ENCODE results near the gene TMEM121. TPM values are rescaled to one million over a fixed set of nuclear protein-coding genes. Genes with fewer than 3 reads are reported as not detected.

The TMEM121 gene
- total and polyA plus RNA-seq, 2 of the 4 experiments (the other 2 are of a cell fraction) = 2.7 to 6.3 TPM

GRCh38 chr14:105554022-105554421 is 27.6 kb downstream of the TMEM121 start:
- H3K4me2 ChIP-seq (ENCODE audit: low read depth, low read length) = no peak overlapping the region
- no peak overlapping the region for H3K4ac ChIP-seq (ENCODE audit: low read depth, low read length)
- H3K4me1 ChIP-seq (ENCODE audit: control insufficient read depth, insufficient read depth, low read length) = no peaks in the 10 kb centered on the region
- ATAC-seq (ENCODE audit: low read depth) (no peak), DNase-seq (no peak)
- POLR2A ChIA-PET (ENCODE audit: unreplicated experiment) = no interaction called here
- H3K9me3 ChIP-seq (ENCODE audit: control insufficient read depth, insufficient read depth, low read length) = no peaks in the 10 kb centered on the region
- H3K36me3 ChIP-seq (ENCODE audit: control insufficient read depth, insufficient read depth, low read length) = no peaks in the 10 kb centered on the region
- H4K20me1 ChIP-seq (ENCODE audit: insufficient read depth, low read length) = no peaks in the 10 kb centered on the region
- H2AFZ ChIP-seq (replicated peaks; ENCODE audit: low read length, poor library complexity) = no peak overlapping the region
- no peak overlapping the region for H3K4me3 ChIP-seq (ENCODE audit: insufficient read depth, low read depth, low read length)
- no peaks in the 10 kb centered on the region for H3K9me1 ChIP-seq (ENCODE audit: insufficient read depth, low read length)
- in situ Hi-C loops (cut with MboI; ENCODE audit: low sequenced_read_pairs) = no loop called here
- dilution Hi-C loops (cut with HindIII; ENCODE audit: low sequenced_read_pairs, unreplicated experiment) = no loop called here
- H2AK5ac ChIP-seq (ENCODE audit: low read depth, low read length) = no peak overlapping the region
- no peak overlapping the region for H2BK15ac ChIP-seq (ENCODE audit: low read depth, low read length)
- no peaks in the 10 kb centered on the region for H3K27me3 ChIP-seq (ENCODE audit: control insufficient read depth, insufficient read depth, low read length)
- no TSS peak for BruUV-seq (replicated peaks)
- no peak overlapping the region for H4K8ac ChIP-seq (ENCODE audit: low read depth in 2 of 2, low read length in 2 of 2)
- H3K14ac ChIP-seq (replicated peaks; ENCODE audit: low read depth, low read length) = no peak overlapping the region
- no peak overlapping the region for H2BK5ac ChIP-seq (ENCODE audit: low read depth, low read length, poor library complexity, severe bottlenecking)
- TF ChIP-seq MAFK (IDR thresholded peaks at IDR 0.05; ENCODE audit: low read depth, low read length) = no peak
- no peak for TF ChIP-seq RAD21 (IDR thresholded peaks at IDR 0.05; ENCODE audit: low read length)
- no peak for TF ChIP-seq POLR2A (IDR thresholded peaks at IDR 0.05; ENCODE audit: low read depth, low read length)
- TF ChIP-seq FOS (IDR thresholded peaks at IDR 0.05; ENCODE audit: low read depth, low read length) = no peak
- no peak for TF ChIP-seq CHD1 (IDR thresholded peaks at IDR 0.05; ENCODE audit: low read depth, low read length)
- TF ChIP-seq SMC3 (IDR thresholded peaks at IDR 0.05; ENCODE audit: low read depth, low read length) = no peak
- TF ChIP-seq MXI1 (IDR thresholded peaks at IDR 0.05; ENCODE audit: borderline replicate concordance, low read depth, low read length) = no peak
- no peak for TF ChIP-seq RCOR1 (IDR thresholded peaks at IDR 0.05; ENCODE audit: insufficient replicate concordance, low read length)
- TF ChIP-seq CEBPB (IDR thresholded peaks at IDR 0.05; ENCODE audit: low read depth, low read length) = no peak
- TF ChIP-seq NFE2L2 (IDR thresholded peaks at IDR 0.05; ENCODE audit: low read depth, low read length) = no peak
- no peak for TF ChIP-seq ELK1 (IDR thresholded peaks at IDR 0.05; ENCODE audit: borderline replicate concordance, low read depth, low read length)
- TF ChIP-seq CTCF (conservative IDR thresholded peaks at IDR 0.05; ENCODE audit: low read depth, low read length) = no peak
- TF ChIP-seq RFX5 (IDR thresholded peaks at IDR 0.05; ENCODE audit: low read depth, low read length) = no peak
- no peak for TF ChIP-seq MAZ (IDR thresholded peaks at IDR 0.05; ENCODE audit: borderline replicate concordance, low read depth, low read length)
- no peak overlapping the region for H4K91ac ChIP-seq (ENCODE audit: insufficient read depth, low read depth, low read length)
- H3K23ac ChIP-seq (ENCODE audit: low read depth, low read length) = no peak overlapping the region
- no peak overlapping the region for H2BK20ac ChIP-seq (ENCODE audit: low read depth, low read length)
- H3K9ac ChIP-seq (ENCODE audit: low read depth, low read length) = no peak overlapping the region
- no peak overlapping the region for H2BK120ac ChIP-seq (ENCODE audit: low read depth, low read length)
- H3K18ac ChIP-seq (ENCODE audit: low read depth, low read length) = no peak overlapping the region
- 100% methylated on average over 1 of the region's 6 CpGs; no CpG with 5 or more reads in 1 of the 2 experiments for WGBS, 2 experiments (ENCODE audit: extremely low coverage in 2 of 2, insufficient read length in 1 of 2)
- no peak overlapping the region for H3K56ac ChIP-seq (ENCODE audit: extremely low read depth, insufficient read depth, low read length)
- H3K27ac ChIP-seq (ENCODE audit: insufficient read depth, low read length) = no peak overlapping the region
- no peak overlapping the region for H2AK9ac ChIP-seq (replicated peaks; ENCODE audit: low read depth, low read length, poor library complexity)
- no peaks in the 10 kb centered on the region for H3K79me1 ChIP-seq (ENCODE audit: low read depth in 1 of 2, low read length in 2 of 2)
- intact Hi-C loops (cut with micrococcal nuclease) = no loop called here
- CTCF ChIA-PET = no interaction called here
- no peak overlapping the region for H4K5ac ChIP-seq (ENCODE audit: low read depth, low read length)

Data from IMR-90 (cell line).